GM12872 (cell line): Measurements from ENCODE around the gene CHN2.

Experiments used
- TF ChIP-seq, protein P1 (sequence below): IDR thresholded peaks from 3 replicates; pipeline ENCODE4 v1.5.1; 2011; ENCODE audit warnings: low read depth, mild to moderate bottlenecking, low read length, moderate library complexity; ENCODE audit not compliant: insufficient read depth

Gene CHN2

DNA sequence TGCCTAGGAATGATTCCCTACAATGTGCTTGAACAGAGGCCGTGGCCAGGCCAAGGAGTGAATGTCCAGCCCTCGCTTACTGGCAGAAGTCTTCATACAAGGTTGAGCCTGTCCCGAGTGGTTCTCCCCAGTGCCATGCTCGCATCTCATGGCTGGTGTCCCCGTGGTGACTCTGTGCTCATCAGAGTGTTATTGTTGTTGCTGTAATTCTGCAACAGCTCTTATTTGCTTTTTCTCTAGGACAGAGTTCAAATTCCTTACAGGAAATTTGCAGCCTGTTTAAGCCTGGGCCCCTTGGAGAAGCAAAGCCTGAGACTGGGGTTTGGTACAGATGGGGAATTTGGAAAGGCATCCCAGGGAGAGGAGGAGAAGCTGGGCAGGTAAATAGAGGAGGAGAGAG lies 211.3 kb downstream of the CHN2 start:
- TF ChIP-seq, protein P1, sequence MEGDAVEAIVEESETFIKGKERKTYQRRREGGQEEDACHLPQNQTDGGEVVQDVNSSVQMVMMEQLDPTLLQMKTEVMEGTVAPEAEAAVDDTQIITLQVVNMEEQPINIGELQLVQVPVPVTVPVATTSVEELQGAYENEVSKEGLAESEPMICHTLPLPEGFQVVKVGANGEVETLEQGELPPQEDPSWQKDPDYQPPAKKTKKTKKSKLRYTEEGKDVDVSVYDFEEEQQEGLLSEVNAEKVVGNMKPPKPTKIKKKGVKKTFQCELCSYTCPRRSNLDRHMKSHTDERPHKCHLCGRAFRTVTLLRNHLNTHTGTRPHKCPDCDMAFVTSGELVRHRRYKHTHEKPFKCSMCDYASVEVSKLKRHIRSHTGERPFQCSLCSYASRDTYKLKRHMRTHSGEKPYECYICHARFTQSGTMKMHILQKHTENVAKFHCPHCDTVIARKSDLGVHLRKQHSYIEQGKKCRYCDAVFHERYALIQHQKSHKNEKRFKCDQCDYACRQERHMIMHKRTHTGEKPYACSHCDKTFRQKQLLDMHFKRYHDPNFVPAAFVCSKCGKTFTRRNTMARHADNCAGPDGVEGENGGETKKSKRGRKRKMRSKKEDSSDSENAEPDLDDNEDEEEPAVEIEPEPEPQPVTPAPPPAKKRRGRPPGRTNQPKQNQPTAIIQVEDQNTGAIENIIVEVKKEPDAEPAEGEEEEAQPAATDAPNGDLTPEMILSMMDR, result no peak

- TF ChIP-seq, protein P1, result no peak
These were observed 211.8 kb downstream of the CHN2 start for GRCh38 chr7:29406366-29406765.

DNA sequence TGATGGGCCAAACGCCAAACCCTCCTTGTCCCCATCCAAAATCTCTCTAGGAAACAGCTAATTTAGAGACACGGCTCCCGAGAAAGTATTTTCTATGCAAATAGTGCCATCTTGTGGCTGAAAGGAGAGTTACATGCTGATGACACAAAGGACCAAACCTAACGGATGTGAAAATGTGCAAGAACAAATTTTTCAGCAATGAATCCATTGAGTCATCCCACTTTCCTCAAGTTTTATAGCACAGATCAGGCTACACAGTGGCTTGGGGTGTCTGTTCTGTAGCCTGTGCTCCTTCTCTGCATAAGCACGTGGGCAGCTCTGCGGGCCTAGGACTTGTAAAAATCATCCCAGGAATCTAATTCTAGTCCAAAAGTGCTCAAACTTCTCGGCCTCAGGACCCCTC lies 214.3 kb downstream of the CHN2 start:
- TF ChIP-seq, protein P1, result peak; percentile 74; the same call in 2 of the 3 replicates

- TF ChIP-seq, protein P1, result no peak
These were observed 216.4 kb downstream of the CHN2 start for GRCh38 chr7:29410996-29411395.

DNA sequence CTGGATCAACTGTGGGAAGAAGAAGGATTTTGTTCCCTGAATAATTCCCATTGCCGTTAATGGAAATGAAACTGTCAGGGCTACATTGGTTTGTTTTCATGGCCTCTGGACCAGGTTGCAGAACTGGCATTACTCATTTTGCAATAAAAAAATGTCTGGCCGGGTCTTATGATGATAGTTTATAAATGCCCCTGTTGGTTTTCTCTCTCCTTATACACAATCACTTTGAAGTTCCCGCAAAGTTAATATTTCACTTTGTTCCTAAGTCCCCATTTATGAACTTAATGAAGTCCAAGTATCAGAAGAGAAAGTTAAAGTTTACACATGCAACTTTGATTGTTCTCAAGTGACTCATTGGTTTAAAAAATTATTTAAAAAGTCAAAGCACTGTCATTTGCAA lies 218.3 kb downstream of the CHN2 start:
- TF ChIP-seq, protein P1, result no peak

DNA sequence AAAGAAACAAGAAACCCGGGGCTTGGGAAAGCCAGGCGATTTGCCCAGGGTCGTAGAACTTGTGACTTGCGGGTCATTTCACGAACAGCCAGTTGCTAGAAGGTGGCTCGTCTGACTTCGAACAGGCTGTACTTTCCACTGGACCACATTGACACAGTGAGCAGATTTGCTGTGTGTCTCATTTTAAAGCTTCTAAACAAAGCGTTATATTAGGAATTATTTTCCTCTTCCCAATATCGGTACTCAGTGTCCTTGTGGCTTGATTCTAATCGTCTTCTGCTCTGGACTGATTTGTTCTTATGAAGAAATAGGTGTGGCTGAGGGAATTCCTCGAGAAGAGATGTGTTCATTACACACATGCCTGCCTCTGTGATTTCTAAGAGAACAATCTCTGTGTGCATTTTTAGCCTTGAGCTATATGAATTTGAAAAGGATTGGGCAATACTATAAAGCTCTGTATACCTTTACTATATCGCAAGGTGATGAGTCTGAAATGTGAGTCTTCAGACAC lies 219.1 kb downstream of the CHN2 start:
- TF ChIP-seq, protein P1, result no peak

GRCh38 chr7:29414216-29414615 lies 219.6 kb downstream of the CHN2 start:
- TF ChIP-seq, protein P1, result no peak

DNA sequence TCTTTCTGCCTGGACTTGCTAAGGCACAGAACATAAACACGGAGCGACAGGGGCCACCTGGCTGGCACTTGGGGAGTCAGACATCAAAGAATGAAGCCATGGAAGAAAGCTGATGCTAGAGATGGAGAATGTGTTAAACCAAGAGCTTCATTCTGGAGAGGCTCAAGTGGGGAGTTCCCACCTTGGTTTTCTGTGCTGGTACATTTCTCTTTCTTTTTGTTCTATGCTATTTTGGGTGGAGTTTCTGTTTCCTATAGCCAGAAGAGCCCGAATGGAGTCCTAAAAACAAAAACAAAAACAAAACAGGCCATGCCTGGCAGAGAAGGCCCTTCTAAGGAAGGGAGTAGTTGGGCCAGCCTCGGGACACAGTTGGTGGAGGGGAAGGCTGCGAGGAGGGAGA lies 220.6 kb downstream of the CHN2 start:
- TF ChIP-seq, protein P1, result no peak
